Lung (tissue), 12 donors: ENCODE data around the gene AKIP1. TPM values are rescaled to one million over a fixed set of nuclear protein-coding genes. Genes with fewer than 3 reads are reported as not detected.

Source experiments
- ATAC-seq: fragments of 200-7000 bp; cut with Tn5 transposase; one replicate; pipeline ENCODE4 v1.9.1; 2020; ENCODE audit warnings: moderate number of reproducible peaks; ENCODE audit not compliant: insufficient read depth, low FRiP score
- DNase-seq, 3 donors: peaks; one replicate each; pipeline ENCODE4 v3.0.0-alpha.2; 2013 to 2017
- H3K27ac ChIP-seq, 2 donors: one replicate each; pipeline ENCODE4 v1.5.1; 2013; ENCODE audit warnings: mild to moderate bottlenecking in 2 of 2, moderate library complexity in 2 of 2, control low read depth in 1 of 2, inconsistent platforms in 1 of 2, low read depth in 1 of 2, low read length in 1 of 2
- H3K27me3 ChIP-seq, 3 donors: one replicate each; pipeline ENCODE4 v1.5.1; 2013; ENCODE audit warnings: low read length in 2 of 3; ENCODE audit not compliant: control insufficient read depth in 3 of 3, insufficient read depth in 3 of 3
- H3K36me3 ChIP-seq, 4 donors: one replicate each; pipeline ENCODE4 v1.5.1; 2013; ENCODE audit warnings: low read length in 4 of 4, mild to moderate bottlenecking in 1 of 4, moderate library complexity in 1 of 4; ENCODE audit not compliant: control insufficient read depth in 4 of 4, insufficient read depth in 4 of 4
- H3K4me1 ChIP-seq, 5 donors: one replicate each; pipeline ENCODE4 v1.5.1; 2013; ENCODE audit warnings: low read length in 5 of 5, mild to moderate bottlenecking in 2 of 5, moderate library complexity in 1 of 5; ENCODE audit not compliant: control insufficient read depth in 5 of 5, insufficient read depth in 5 of 5
- H3K4me3 ChIP-seq: one replicate; pipeline ENCODE4 v1.5.1; 2013; ENCODE audit warnings: mild to moderate bottlenecking, control low read depth, moderate library complexity
- H3K9ac ChIP-seq, 2 donors: one replicate each; pipeline ENCODE4 v1.5.1; 2013; ENCODE audit warnings: low read length in 2 of 2, control low read depth in 1 of 2; ENCODE audit not compliant: insufficient read depth in 1 of 2
- H3K9me3 ChIP-seq, 4 donors: one replicate each; pipeline ENCODE4 v1.5.1; 2013; ENCODE audit warnings: low read length in 3 of 4, mild to moderate bottlenecking in 1 of 4, moderate library complexity in 1 of 4; ENCODE audit not compliant: control insufficient read depth in 4 of 4, insufficient read depth in 3 of 4
- WGBS, 2 donors: extraction: QIAGEN DNeasy Blood & Tissue Kit; methylation state at CpG; one replicate each; pipeline ENCODE4 v1.1.7; 2013; 5-methylcytosine and 5-hydroxymethylcytosine counted together
- polyA plus RNA-seq, 2 donors: library from polyadenylated mRNA; stranded (reverse); fragments of 200-250 nt; gene quantifications; one replicate each; pipeline ENCODE4 v1.2.1, GENCODE V29; 2013
- total RNA-seq, 2 donors: library from RNA; depleted of rRNA in 1 of 2; stranded (reverse); fragments of >200 nt in 1 of 2; gene quantifications; one replicate each; pipeline ENCODE4 v1.2.1, GENCODE V29; 2014 to 2021
- TF ChIP-seq, protein P1 (sequence below): IDR thresholded peaks from 2 replicates; pipeline ENCODE4 v1.5.1; 2012; ENCODE audit warnings: mild to moderate bottlenecking; ENCODE audit errors: control extremely low read depth, extremely low read depth
- donor health status: control.
- donor health status: control.
- donor health status: Bipolar disorder and iron deficiency.
- donor health status: healthy.
- donor health status: DM: yes; HTN: yes; CAD: no.

Gene AKIP1
- total and polyA plus RNA-seq, 4 donors, result 15.6 to 27.2 (median 18.1) TPM

DNA sequence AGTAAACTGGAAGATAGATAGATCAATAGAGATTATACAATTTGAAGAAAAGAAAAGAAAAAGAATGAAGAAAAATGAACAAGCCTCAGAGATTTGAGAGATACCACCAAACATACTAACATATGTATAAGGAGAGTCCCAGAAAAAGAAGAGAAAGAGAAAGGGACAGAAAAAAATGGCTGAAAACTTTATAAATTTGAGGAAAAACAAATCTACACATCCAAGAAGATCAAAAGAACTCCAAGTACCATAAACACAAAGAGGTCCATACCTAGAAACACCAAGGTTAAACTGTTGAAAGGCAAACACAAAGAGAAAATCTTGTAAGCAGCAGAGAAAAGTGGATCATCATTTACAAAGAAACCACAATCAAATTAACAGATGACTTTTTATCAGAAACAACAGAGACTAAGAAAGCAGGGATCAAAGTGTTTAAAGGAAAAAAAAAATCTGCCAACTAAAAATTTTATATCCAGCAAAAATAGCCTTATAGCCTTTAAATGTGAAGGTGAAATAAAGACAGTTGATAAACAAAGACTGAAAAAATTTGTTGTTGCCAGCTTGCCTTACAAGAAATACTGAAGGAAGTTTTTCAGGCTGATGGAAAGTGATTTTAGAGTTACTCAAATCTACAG is 11.8 kb upstream of the AKIP1 start:
- H3K4me3 ChIP-seq, result no peak overlapping the region
- no peak for DNase-seq
- H3K27me3 ChIP-seq, result no peaks in the 10 kb centered on the region
- H3K27ac ChIP-seq, result no peak overlapping the region
- H3K36me3 ChIP-seq, result no peaks in the 10 kb centered on the region
- ATAC-seq, result no peak
- H3K4me1 ChIP-seq, result no peaks in the 10 kb centered on the region
- no peak overlapping the region for H3K9ac ChIP-seq
- H3K9me3 ChIP-seq, result peaks cover 0 to 12% (median 1%) of the 10 kb centered on the region in 4 donors
- TF ChIP-seq, protein P1, sequence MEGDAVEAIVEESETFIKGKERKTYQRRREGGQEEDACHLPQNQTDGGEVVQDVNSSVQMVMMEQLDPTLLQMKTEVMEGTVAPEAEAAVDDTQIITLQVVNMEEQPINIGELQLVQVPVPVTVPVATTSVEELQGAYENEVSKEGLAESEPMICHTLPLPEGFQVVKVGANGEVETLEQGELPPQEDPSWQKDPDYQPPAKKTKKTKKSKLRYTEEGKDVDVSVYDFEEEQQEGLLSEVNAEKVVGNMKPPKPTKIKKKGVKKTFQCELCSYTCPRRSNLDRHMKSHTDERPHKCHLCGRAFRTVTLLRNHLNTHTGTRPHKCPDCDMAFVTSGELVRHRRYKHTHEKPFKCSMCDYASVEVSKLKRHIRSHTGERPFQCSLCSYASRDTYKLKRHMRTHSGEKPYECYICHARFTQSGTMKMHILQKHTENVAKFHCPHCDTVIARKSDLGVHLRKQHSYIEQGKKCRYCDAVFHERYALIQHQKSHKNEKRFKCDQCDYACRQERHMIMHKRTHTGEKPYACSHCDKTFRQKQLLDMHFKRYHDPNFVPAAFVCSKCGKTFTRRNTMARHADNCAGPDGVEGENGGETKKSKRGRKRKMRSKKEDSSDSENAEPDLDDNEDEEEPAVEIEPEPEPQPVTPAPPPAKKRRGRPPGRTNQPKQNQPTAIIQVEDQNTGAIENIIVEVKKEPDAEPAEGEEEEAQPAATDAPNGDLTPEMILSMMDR, result no peak

DNA sequence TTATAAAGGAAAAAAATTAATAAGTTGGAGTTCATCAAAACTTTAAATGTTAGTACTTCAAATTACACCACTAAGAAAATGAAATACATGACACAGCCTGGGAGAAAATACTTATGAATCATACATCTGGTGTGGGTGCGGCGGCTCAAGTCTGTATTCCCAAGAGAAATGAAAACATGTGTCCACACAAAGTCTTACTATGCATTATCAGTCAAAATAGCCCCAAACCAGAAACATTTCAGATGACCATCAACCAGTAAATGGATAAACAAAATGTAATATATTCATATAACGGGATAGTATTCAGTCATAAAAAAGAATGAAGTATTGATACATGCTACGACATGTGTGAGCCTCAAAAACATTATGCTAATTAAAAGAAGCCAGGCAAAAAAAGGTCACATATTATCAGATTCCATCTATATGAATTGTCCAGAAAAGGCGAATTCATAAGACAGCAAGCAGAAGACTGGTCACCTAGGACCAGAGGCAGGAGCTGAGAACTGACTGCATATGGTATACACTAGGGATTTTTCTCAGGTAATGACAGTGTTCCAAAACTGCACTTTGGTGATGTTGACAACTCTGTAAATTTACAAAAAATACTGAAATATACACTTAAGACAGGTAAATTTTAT is 5.3 kb upstream of the AKIP1 start:
- H3K27ac ChIP-seq, result no peak overlapping the region
- ATAC-seq, result no peak
- no peaks in the 10 kb centered on the region for H3K9me3 ChIP-seq
- peaks cover 0 to 6% (median 0%) of the 10 kb centered on the region in 5 donors for H3K4me1 ChIP-seq
- 71 to 95% methylated on average over 5 of the region's 5 CpGs for WGBS, 2 donors
- no peak for DNase-seq
- H3K4me3 ChIP-seq, result no peak overlapping the region
- H3K36me3 ChIP-seq, result no peaks in the 10 kb centered on the region
- TF ChIP-seq, protein P1, result no peak
- no peak overlapping the region for H3K9ac ChIP-seq
- no peaks in the 10 kb centered on the region for H3K27me3 ChIP-seq

DNA sequence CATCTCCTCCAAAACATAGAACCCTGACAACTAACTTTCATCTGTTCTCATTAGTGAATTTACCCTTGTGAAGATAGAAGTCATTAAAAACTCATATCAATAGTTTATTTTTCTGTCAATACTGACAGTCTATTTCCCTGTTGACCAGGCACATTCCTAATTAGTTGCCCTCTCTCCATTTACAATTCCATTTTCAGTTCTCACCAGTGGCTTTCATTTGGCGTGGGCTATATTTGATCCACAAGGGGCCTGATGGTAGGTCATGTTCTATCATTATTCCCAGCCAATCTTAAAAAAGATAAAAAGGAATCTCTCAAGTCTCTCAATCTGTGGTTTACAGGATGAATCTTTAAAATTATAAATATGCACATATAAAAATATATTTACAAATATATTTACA is 3.9 kb upstream of the AKIP1 start:
- TF ChIP-seq, protein P1, result no peak
- WGBS, 2 donors, result 87 to 100% methylated on average over 1 of the region's 1 CpG
- no peak for DNase-seq

More for the DNA sequence above, 3.9 kb upstream of the AKIP1 start:
- Histone ChIP-seq H3K36me3 (no peaks in the 10 kb centered on the region), H3K4me3 (no peak overlapping the region), H3K27ac (no peak overlapping the region), H3K4me1 (peaks cover 0 to 9% (median under 1%) of the 10 kb centered on the region in 5 donors), H3K9me3 (no peaks in the 10 kb centered on the region), H3K27me3 (no peaks in the 10 kb centered on the region), H3K9ac (no peak overlapping the region)
- no peak for ATAC-seq
